ENCODE results near the gene CNTN4.

Gene CNTN4

GRCh38 chr3:3085782-3086181 is 987.1 kb downstream of the CNTN4 start:
- FAIRE-seq (no peak), DNase-seq (ENCODE audit: low spot score) (no peak)

DNA sequence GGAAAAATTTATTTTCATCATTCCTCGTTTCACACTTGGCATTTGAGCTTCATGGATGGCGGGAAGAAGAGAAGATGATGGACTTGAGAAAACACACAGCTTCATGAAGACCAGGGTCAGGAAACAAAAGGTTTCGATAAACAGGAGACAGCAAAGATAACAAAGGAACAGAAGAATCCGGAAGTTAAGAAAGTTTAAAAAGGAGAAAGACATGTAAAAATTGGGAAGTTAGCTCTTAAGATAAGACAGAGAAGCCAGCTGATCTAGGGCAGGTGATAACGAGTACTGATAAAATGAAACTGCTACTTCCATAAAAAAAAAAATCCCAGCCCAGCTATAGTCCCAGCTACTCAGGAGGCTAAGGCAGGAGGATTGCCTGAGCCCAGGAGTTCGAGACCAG is 987.6 kb downstream of the CNTN4 start:
- FAIRE-seq (no peak), DNase-seq (ENCODE audit: low spot score) (no peak)

DNA sequence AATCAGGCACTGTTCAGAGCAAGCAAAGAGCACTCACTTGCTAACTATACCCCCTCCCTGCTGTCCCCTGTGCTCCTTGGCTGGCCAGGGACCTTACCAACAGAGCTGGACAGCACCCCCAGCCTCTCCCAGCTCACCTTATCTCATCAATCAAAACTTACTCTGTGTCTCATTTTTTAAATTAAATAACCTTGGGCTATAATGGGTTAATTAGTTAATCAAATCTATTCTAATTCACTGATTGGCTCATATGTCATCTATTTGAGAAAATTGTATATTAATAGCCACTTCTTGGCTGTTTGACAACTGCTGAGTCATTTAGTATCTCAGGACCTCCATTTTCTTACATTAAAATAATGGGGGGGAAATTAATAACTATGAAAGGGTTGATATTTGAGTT is 988.6 kb downstream of the CNTN4 start:
- DNase-seq (ENCODE audit: low spot score) (no peak), FAIRE-seq (no peak)

- DNase-seq (ENCODE audit: low spot score) (no peak), FAIRE-seq (no peak)
Measured at GRCh38 chr3:3087716-3088465, 989.2 kb downstream of the CNTN4 start.

DNA sequence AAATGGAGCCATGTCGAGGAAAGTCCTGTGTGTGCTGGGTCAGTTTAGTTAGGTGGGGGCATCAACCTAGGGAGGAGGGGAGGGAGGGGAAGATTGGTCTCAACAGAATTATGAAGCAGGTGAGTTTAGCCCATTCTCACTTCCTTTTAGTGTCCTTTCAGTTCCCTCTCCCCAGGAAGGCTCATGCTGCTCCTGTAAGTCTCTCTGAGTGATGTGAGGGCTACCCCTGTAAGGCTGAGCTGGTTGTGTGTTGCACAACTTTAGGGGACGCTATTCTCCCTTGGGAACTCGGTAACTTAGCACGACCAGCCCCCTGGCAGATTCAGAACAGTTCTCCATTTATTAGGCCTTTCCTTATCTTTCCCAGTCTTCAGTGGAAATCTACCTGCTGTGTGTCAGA is 990.4 kb downstream of the CNTN4 start:
- DNase-seq (ENCODE audit: low spot score) (no peak), FAIRE-seq (no peak)

GRCh38 chr3:3097958-3098357 is 999.3 kb downstream of the CNTN4 start:
- no peak for FAIRE-seq
- DNase-seq (ENCODE audit: low spot score), result no peak

DNA sequence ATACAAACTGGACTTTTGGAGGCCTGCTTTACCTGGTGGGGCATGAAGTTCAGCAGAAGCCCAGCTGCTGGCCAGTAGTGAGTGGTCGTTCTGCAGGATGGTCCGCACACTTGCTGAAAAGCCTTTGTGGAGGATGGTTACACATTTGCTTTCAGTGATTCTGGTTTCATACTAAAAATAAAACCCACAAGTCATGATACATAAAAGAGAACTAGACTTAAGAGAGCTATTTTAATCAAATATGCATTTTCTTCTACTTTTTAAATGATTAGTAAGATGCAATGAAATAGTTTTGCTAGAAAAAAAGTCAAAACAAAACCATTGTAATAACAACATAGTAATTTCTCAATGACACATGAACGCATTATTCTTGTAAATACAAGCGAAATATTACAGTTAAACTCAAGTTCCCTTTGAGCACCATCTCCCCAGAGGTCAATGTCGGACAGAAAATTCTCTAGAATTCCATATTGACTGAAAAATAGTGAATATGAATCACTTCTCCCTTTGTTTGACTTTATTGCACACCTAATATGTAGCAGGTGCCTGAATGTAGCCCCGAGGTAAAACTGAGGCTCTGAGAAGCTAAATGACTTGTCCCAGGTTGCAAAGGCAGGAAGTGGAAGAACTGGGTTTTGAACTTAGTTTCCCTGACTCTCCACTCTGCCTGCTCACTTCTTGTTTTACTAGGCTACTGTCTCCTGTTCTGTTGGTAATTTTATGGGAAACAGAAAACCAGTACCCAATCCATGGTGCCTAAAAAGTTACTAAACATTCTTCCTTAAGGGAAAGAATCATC is 1003.2 kb downstream of the CNTN4 start:
- DNase-seq (ENCODE audit: low spot score) (no peak), FAIRE-seq (no peak)

- no peak for FAIRE-seq
- no peak for DNase-seq (ENCODE audit: low spot score)
Measured at GRCh38 chr3:3102751-3103150, 1004.1 kb downstream of the CNTN4 start.

- no peak for FAIRE-seq
Measured at GRCh38 chr3:3105246-3105645, 1006.6 kb downstream of the CNTN4 start.

GRCh38 chr3:3105815-3106214 is 1007.1 kb downstream of the CNTN4 start:
- FAIRE-seq (no peak), DNase-seq (ENCODE audit: low spot score) (no peak)

More at GRCh38 chr3:3105246-3105645, 1006.6 kb downstream of the CNTN4 start:
- no peak for DNase-seq (ENCODE audit: low spot score)

GRCh38 chr3:3107181-3107580 is 1008.5 kb downstream of the CNTN4 start:
- FAIRE-seq, result no peak
- DNase-seq (ENCODE audit: low spot score), result no peak
